HUDEP-2 (cell line): Measurements from ENCODE around the gene SESN1.
"Not testable (repeated sequence)": the region's sequence is repeated elsewhere in the genome, so short reads cannot be mapped to it uniquely, and the experiment has no call there.

Experiments used
- DNase-seq, 76 experiments: peaks; one replicate each; lab custom pipeline; 2025; ENCODE audit not compliant: unreplicated experiment in 76 of 76; lab: John Stamatoyannopoulos, UW

The SESN1 gene

GRCh38 chr6:109002882-109003281 is 91.8 kb downstream of the SESN1 start:
- DNase-seq: no peak

GRCh38 chr6:109002051-109002697 is 92.5 kb downstream of the SESN1 start:
- no peak for DNase-seq

DNA sequence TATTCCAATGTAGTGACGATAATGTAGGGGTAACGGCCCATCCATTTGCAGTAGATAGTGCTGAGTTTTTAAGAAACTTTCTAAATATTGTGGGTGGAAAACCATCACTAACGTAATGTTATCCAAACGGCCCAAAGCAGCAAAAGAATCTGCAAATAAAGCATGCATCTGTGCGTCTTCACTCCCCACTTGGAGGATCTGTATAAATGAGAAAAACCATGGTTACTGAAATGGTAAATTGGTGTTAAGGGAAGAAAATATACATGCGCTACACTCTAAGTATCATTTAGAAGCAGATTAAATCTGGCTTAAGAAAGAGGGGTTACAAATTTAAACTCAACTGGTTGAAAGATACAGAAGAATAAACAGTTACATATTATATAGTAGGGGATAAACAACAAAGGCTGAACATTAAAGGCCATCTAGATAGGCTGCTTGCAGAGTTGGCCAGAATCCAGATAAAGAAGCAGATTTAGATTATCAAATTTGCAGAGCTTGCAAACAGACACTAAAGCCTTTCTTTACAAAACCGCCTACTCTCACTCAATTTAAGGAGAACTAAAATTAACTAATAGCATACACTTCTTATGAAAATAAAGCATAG is 93.3 kb downstream of the SESN1 start:
- DNase-seq: peak in 2 of 76 experiments; percentile 10 to 14

DNA sequence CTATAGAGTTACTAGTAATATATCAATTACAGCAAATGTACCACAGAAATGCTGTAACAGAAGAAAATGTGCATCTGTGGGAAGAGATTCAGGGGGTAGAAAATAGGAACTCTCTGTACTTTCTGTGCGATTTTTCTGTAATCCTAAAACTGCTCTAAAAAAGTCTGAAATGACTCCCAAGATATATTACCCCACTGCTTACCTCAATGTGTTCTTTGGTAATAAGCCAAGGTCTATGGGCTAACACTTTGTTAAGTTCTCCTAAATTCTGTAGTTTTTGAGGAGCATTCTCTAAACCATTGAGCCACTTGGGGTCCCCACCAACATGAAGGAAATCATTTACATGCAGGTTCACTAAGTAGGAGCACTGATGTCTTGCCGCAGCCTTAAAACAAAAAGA is 94.4 kb downstream of the SESN1 start:
- DNase-seq: no peak

GRCh38 chr6:108999428-108999827 is 95.2 kb downstream of the SESN1 start:
- DNase-seq: no peak

DNA sequence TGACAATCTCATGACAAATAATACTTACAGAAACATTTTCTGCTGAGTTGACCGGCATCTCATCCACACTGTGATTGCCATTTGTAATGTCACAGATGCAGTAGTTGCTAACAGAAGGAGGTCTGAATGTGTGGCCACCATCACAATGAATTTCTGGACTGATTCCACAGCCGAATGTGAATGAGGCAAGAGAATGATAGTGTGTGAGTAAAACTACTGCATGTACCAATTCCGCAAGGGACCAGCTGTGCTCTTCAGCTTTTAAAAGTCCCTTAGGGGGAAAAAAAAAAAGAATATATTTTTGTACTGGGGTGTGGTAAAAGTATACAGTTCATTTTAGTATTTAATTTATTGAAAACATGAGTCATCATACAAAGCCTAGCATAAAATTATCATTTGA is 96.2 kb downstream of the SESN1 start:
- DNase-seq: no peak

- DNase-seq: no peak
Observed at GRCh38 chr6:108996208-108996607, 98.4 kb downstream of the SESN1 start.

DNA sequence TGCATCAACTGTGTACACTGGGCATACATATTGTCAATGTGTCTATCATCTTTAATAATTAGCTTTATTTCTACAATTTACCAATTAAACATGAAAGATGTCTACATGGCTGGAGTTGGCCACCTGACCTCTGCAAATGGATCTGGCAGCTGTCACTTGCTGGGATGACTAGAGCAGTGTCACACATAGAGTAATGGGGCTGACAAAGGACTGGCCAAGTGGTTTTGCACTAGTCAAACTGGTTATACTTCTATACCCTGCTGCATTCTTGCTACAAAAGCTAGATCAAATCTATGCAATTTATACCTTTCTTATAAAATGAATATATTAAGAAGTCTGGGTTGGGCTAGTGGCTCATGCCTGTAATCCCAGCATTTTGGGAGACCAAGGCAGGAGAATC is 99.3 kb downstream of the SESN1 start:
- DNase-seq: no peak

- no peak for DNase-seq
Observed at GRCh38 chr6:108993876-108994275, 100.8 kb downstream of the SESN1 start.

- no peak for DNase-seq
Observed at GRCh38 chr6:108989700-108990099, 104.9 kb downstream of the SESN1 start.

DNA sequence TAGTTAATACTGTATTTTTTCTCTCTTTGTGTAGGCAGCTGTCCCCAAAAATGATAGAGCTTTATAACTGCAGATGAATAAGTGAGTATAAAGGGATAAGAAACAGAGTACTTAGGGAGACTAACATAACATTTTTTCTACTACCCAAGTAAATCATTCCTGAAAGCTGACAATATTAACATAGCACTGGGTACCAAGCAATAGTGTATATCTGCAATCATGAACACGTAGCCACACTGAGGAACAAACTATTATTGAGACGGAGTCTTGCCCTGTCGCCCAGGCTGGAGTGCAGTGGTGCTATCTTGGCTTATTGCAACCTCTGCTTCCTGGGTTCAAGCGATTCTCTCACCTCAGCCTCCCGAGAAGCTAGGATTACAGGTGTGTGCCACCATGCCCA is 105.9 kb downstream of the SESN1 start:
- DNase-seq: no peak

- DNase-seq: no peak
Observed at GRCh38 chr6:108988296-108988695, 106.3 kb downstream of the SESN1 start.

GRCh38 chr6:108987156-108987555 is 107.5 kb downstream of the SESN1 start:
- DNase-seq: no peak

DNA sequence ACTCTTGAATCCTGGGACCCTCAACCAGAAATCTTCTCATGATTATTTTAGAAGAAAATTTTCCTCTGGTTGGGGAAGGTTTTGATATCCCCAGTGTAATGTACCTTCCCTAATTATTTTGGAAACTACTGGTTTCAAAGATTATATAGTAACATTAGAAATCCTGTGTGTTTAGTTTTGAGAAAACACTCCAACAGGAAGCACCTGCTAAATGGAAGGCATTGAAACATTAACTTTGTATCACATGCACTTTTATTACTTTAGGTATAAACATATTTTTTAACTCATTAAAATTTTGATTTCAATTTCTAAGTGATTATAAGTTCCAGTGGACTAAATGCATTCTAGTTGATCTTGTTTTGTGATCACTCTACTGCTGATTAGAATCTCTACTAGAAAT is 109.3 kb downstream of the SESN1 start:
- DNase-seq: no peak

GRCh38 chr6:108983151-108983550 is 111.5 kb downstream of the SESN1 start:
- no peak for DNase-seq

DNA sequence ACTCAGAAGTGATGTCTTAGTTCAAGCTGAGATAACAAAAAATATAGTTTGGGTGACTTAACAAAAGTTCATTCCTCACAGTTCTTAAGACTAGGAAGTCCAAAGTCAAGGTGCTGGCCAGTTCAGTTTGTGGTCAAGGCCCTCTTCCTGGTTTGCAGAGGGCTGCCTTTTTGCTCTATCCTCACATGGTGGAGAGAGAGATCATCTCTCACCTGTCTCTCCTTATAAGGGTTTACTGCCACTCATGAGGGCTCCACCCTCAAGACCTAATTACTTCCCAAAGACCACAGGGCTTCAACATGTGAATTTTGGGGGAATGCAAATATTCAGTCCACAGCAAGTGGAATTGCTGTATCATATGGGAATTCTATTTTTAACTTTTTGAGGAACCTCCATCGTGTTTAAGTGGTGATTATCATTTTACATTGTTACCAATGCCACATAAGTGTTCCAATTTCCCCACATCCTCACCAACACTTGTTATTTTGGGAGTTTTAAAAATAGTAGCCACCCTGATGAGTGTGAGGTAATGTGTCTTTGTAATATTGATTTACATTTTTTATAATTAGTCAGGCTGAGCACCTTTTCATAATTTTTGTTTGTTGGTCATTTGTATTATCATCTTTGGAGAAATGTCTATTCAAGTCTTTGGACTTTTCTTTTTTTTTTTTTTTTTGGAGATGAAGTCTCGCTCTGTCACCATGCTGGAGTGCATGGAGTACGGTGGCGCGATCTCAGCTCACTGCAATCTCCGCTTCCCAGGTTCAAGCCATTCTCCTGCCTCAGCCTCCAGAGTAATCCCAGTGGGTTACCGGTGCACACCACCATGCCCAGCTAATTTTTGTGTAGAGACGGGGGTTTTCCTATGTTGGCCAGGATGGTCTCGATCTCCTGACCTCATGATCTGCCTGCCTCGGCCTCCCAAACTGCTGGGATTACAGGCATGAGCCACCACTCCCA is 112.2 kb downstream of the SESN1 start:
- DNase-seq: no peak

DNA sequence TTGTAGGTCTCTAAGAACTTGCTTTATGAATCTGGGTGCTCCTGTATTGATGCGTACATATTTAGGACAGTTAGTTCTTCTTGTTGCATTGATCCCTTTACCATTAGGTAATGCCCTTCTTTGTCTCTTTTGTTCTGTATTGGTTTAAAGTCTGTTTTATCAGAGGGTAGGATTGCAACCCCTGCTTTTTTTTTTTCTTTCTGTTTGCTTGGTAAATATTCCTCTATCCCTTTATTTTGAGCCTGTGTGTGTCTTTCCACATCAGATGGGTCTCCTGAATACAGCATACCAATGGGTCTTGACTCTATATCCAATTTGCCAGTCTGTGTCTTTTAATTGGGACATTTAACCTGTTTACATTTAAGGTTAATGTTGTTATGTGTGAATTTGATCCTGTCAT is 116.0 kb downstream of the SESN1 start:
- DNase-seq: not testable (repeated sequence)

DNA sequence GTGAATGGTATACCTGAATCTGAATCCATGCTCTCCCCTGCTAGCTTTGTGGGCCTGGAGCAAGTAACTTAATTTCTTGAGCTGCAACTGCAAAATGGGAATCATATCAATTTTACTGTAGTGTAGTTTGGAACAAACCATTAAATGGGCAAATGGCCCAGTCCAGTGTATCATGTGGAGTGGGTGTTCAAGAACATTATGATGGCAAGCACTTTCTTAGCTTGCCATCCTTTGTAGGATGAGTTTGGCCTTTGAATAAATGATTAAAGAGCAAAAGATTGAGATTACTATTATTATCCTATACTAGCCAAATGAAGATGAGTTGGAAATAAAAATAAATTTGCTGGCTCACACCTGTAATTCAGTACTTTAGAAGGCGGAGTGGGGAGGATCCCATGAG is 120.4 kb downstream of the SESN1 start:
- DNase-seq: no peak

- DNase-seq: no peak
Observed at GRCh38 chr6:108969776-108970175, 124.9 kb downstream of the SESN1 start.

- no peak for DNase-seq
Observed at GRCh38 chr6:108968325-108969316, 126.0 kb downstream of the SESN1 start.
